GM19324 (cell line): ENCODE data around the gene TMEM132C.
"Not testable (repeated sequence)": the region's sequence is repeated elsewhere in the genome, so short reads cannot be mapped to it uniquely, and the experiment has no call there.

Source experiments
- ATAC-seq: cut with Tn5 transposase; IDR thresholded peaks from one replicate; pipeline ENCODE4 v1.9.1; 2021; ENCODE audit warnings: mild to moderate bottlenecking, moderate library complexity; ENCODE audit not compliant: unreplicated experiment, low FRiP score

The TMEM132C gene

DNA sequence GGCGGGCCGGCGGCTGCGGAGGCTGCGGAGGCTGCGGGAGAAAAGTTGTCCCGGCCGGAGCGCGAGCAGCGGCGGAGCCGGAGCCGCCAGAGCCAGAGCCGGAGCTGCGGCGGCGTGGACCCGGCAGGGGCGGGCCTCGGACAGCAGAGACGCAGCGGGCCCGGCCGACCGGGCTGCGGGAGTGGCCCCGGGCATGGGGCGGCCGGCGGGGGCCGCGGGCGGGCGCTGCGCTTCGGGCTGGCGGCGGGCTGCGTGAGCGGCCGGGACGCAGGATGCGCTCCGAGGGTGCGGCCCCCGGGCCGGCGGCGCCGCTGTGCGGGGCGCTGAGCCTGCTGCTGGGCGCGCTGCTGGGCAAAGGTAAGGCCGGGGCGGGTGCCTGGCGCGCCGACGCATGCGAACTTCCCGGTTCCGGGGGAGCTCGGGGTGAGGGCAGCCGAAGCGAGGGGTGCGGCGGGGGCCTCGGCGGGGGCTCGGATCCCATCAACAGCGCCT is at the start of gene TMEM132C:
TSS of gene TMEM132C (plus strand) at position 40 of the 492 bp plus-strand sequence. CDS start at position 273, 233 bp downstream.
- no peak for ATAC-seq

DNA sequence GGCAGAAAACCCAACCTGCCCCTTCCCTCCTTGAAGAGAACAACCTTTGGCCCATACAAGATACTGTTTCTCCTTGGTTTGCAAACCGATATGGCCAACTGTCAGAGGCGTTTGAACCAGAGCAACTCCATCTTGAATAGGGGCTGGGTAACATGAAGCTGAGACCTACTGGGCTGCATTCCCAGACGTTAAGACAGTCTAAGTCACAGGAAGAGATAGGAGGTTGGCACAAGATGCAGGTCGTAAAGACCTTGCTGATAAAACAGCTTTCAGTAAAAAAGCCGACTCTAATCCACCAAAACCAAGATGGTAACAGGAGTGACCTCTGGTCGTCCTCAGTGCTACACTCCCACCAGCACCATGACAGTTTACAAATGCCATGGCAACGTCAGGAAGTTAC is 42.7 kb upstream of the TMEM132C start:
- no peak for ATAC-seq

DNA sequence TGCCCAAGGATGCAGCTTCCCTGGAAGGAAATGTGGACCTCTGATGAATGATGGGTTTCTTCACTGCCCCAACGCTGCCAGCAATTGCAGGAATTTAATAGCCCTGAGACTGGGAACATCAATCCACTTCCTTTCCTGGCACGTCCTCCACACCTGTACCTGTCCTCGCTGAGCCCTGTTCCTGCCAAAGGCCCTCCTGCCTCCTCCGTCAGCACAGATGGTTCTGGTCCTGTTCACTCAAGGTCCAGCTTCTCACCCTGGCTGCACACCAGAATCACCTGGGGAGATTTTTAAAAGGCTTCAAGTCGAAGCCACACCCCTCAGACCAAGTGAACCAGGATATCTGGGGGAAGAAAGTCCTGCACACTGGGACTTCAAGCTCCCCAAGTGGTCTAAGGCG is 38.4 kb upstream of the TMEM132C start:
- ATAC-seq: no peak

DNA sequence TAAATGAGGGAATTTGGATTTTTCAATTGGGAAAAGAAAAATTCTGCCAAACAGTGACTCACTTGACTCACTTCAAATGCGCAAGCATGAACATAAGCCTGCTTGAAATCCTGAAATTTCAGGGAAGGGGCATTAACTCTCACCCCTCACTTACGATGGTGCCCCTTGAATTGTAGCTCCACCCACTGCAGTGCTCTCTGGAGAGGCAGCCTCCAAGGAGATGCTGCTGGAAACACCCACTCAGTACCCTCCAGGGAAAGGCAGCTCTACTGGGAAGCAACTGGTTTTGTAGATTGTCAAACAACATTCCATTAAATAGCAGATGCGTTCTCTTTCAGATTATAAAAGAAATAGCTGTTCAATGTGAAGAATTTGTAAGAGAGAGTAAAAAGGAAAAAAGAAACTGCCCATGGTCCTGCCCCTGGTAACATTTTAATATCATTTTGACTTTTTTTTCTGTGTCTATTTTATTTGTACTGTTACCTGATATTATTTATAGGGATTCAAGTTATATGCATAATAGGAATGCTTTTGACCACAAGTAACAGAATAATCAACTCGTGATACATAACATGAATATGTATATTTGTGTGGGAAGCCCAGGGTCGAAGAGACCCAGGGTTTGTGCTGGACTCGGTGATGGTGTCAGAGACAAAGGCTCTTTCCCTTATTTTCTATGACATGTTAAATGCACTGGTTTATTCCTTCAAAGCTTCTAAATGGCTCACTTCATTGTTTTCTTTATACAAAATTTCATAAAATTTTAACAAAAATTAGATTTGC is 31.1 kb upstream of the TMEM132C start:
- ATAC-seq: no peak

DNA sequence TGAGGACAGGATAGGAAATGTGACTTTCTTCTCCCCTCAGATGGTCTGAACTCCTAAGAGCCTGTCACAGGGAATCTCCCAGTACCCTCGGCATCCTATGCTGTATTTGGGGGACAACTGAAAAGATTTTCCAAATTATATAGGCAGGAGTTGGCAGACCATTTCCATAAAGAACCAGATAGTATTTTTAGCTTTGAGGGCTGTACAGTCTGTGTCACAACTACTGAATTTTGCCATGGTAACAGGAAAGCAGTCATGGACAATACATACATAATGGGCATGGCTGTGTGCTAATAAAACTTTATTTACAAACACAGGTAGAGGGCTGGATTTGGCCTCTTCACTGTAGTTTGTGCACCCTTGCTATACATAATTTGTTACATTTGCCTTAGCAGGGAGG is 30.4 kb upstream of the TMEM132C start:
- ATAC-seq: no peak

DNA sequence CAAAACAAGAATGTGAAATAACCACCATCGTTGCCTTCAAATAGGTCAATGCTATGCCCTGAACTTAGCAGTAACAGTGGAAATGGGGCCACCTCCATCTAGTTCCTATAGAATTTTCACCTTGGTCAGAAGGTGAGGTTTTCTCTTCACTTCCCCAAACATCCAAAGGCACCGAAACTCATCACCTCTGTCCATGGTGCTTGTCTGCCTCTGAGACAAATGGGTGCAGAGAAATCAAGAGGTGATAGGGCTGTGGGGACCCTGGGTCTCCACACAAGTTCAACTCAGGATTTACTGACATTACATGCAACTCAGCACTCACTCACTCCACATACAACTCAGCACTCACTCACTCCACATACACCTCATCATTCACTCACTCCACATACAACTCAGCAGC is 26.2 kb upstream of the TMEM132C start:
- no peak for ATAC-seq

DNA sequence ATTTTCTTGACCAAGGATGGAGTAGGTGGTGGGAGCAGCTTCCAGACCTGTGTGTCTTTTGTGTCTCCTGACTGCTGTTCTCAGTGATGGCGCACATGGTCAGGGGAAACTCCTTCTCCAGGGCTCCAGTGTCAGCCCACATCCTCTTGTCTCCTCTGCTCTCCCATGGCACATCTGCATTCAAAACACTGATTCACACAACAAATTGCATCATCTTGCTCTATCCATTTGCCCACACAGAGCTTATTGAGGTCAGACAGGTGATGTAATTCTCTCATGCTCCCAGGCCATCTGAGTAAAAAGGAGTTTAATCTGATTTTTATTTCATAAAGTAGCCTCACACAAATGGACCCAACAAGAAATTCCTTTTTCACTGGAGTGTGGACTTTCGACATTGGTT is 21.8 kb upstream of the TMEM132C start:
- ATAC-seq: no peak

DNA sequence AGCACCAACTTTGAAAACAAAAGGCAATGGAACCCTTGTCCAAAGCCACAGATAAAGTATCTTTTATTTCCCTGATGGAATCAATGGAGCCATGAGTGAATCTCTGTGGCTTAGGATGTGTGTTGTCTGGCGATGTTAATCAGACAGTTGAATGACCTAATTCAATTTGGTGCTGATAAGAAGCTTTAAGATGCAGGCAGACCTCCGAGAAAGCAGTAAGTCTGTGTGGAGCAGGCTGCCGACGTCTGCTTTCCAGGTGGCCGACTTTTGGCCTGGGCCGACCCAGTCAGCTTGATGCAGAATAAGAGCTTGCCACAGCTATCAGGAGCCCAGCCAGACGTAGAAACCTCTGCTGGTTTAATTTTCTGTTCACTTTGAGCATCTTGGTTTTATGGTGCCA is 21.1 kb upstream of the TMEM132C start:
- no peak for ATAC-seq

DNA sequence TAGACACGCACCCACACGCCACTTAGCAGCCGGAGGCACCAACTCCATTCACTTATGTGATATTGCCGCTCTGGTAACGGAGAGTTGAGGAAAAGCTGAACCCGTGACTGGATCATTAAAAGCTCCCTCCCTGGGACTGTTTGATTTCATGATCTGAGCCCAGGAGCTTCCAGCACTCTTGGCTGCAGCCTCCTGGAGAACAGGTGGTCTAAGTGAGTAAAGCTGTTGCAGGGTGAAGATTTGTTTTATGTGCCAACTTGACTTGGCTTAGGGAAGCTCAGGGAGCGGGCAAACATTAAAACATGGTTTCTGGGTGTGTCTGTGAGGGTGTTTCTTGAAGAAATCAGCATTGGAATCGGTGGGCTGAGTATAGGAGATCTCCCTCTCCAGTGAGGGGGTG is 16.9 kb upstream of the TMEM132C start:
- no peak for ATAC-seq

DNA sequence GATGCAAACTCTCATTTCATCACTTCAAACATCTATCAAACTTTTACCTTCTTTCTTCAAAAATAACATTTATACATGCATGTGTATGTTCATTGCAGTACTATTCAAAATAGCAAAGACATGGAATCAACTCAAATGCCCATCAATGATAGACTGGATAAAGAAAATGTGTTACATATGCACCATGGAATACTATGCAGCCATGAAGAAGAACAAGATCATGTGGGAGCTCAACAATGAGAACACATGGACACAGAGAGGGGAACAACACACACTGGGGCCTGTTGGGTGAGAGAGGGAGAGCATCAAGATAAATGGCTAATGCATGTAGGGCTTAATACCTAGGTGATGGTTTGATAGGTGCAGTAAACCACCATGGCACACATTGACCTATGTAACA is 13.1 kb upstream of the TMEM132C start:
- not testable (repeated sequence) for ATAC-seq

DNA sequence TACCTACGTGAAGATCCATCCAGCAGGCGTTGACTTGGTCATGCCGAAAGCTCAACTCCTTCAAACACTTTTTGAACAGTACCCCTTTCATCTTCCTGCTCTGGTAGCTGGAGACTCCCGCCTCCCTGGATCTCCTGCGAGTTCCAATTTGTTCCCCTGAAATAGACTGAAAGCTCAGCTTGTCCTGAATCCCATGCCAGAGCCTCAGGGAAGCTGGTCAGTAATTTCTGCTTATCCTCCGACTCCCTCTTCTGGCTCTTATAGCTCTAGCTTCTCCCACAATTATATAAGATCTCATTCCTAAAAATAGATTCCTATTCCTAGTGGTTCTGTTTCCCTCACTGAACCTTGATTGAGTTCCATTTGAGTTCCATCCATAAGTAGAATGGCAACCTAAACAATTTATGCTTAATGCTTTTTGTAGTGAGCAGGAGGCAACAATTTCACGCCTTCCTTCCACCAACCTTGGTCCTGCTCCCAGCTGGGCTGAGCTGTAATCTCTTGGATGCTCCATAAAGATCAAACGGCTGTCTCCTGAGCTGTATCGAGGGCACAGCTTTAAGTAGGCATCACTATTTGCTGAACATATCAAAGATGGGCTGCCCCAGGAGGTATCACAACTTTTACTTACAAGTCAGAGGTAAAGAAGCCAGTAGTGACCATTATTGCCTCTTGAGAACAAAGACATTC is 8.0 kb upstream of the TMEM132C start:
- no peak for ATAC-seq

DNA sequence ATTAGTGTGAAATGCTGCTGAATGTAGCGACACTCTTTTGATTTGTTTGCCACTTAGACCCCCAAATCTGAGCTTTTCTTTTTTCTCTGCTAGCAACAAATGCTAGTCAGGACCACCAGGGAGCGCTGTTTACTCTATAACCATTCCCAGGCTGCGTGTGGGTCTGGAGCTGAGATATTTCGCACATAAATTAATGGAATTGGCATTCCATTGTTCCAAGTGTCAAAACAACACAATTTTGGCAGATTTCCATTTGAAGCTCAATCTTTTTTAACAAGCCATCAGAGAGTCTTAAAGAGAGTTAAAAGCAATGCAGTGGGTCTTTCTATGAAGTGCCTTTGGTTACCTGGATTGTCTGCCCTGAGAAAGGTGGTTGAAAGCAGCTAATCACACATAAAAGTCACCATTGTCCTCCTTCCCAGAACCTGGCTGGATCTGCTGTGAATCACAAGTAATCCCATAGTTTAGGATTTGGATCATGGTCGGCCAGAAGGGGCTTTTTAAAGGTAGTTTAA is 7.4 kb upstream of the TMEM132C start:
- no peak for ATAC-seq

DNA sequence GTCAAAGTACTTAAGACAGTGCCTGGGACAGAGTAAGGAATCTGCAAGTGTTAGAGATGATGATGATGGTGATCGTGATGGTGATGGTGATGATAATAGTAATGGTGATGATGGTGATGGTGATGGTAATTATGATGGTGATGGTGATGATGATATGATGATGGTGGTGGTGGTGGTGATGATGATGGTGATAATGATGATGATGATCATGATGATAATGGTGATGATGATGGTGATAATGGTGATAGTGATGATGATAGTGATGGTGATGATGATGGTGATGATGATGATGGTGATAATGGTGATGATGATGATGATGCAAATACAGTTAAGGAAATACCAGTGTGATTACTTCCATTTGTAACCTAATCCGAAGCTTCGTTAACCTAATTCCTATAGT is 5.2 kb upstream of the TMEM132C start:
- no peak for ATAC-seq

DNA sequence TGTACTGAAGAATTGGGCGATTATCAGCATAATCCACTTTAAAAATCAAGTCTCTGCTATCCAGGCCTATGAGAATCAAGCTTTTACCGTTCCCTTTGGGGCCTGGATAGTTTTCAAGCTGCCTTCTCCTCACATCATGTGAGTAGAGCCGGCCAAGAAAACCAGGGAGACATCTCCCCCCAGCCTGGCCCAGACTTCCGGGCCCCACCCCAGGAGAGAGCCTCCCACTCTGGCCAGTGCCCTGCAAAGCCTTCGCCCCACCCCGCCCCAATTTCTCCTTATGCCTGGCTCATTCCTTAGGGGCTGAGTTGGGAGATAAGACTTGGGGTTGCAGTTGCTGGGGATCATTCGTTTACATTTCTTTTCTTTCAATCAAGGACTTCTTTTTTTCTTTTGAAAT is 1.4 kb upstream of the TMEM132C start:
- no peak for ATAC-seq

DNA sequence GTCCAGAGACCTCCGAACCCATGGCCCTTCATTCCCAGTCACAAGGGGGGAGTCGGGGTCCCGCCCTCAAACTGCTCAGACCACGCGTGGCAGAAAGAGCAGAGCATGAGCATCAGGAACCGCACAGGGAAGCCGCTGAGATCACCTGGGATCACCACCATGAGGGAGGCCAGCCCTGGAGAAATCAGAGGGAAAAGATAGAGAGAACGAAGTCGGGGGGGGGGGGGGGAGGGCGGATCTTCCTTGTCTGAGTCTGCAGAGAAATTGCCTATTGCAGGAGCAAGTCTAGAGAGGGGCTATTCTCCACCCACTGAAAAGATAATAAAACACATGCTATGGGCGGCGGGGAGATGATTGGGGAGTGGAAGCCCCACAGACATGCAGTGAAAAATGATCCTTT is 884 bp upstream of the TMEM132C start:
- no peak for ATAC-seq

DNA sequence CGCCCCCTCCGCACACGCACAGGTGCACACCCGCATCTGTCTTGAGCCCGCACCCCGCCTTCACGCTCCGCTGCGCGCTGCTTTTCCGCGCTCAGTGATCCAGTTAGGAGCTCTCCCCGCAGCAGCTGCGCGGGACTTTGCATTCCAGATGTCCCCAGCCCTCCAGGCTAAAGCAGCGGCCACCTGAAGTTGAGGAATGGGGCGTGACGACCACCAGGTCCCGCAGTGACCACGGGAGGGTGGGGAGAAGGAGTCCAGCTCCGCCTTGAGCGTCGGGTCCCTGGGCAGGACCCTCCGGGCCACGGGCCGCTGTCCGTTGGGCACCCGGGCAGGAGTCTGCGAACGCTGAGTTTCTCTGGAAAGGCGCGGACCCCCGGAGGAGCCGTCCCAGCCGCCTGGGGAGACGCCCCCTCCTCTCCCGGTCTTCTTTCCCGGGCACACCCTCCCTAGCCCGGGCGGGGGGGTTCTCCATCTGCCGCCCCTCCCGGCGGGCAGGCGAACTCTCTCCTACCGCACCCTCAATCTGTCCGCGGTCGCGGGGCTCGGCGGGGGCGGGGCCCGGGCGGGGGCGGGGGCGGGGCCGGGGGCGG is 334 bp upstream of the TMEM132C start:
- no peak for ATAC-seq

DNA sequence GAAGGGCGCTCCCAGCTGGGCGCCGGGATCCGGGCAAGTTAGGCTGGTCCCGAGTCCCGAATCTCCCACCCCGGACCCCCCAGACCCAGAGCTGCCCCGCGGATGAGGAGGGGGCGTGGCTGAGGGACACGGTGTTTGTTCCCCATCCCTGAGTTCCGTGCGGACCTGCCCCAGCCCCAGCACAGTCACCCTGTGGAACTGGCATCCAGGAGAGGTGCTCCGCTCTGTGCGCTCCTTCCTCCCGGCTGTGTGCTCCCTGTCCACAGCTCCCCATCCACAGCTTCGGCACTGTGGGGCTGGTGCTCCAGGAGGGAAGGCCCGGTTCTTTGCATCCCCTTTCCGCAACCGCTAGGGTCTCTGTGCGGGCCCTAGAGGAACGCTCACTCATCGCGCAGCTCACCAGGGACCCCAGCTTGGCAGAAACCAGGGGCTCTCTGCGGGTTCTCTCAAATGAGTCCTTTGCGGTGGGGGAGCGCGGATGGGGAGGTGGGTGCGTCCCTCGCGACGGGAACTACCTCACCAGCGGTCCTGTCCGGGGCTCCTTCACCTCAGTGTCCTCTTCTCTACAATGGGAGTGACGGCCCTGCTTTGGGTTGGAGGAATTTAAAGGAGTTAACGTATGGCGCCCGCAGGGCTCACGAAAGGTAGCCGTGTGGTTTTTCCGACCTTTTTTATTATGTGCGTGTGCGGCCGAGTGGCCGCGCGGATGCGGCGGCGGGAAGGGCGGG is 845 bp downstream of the TMEM132C start:
- ATAC-seq: no peak

DNA sequence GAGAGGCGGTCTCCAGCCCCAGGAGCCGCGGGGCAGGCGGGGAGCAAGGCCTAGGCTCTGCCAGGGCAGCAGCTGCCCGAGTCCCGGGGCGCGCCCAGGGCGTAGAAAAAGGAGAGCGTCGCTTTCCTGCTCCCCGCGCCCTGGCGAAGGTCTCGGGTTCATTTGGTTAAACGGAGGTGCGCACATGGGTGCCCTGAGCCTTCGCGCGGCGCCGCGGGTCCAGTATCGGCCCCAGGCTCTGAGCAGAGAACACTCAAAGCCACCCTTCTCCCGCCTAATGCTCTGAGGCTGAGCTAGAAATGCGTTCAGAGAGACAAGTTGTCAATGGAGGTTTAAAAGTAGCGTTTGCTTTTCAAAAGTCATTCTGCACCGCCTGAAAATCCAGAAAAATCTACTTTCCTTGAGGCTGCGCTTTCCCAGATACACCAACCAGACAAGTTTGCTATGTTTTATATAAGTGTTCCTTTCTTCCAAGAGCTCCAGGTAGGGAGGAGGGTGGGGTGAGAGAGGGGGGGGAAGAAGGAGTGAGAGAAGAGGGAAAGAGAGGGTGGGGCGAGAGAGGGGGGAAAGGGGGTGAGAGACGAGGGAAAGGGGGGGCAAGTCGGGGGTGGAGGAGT is 1.5 kb downstream of the TMEM132C start:
- no peak for ATAC-seq

DNA sequence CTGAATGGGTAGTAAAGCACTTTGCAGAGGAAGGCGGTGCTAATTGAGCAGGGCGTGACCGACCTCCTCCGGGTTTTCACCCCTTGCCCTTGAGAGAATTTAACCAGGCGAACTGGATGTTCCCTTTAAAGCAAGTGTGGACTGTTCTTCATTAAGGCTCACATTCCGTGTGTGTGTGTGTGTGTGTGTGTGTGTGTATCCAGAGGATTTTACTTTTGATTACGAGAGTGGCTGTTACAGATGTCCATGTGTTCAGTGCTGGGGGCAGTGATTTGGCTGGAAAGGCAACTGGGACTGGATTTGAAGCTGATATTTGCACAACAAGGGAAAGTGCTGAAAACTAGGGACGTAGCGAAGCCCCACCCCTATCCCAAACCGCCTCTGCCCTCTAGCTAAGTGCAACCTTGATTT is 2.2 kb downstream of the TMEM132C start:
- ATAC-seq: no peak

DNA sequence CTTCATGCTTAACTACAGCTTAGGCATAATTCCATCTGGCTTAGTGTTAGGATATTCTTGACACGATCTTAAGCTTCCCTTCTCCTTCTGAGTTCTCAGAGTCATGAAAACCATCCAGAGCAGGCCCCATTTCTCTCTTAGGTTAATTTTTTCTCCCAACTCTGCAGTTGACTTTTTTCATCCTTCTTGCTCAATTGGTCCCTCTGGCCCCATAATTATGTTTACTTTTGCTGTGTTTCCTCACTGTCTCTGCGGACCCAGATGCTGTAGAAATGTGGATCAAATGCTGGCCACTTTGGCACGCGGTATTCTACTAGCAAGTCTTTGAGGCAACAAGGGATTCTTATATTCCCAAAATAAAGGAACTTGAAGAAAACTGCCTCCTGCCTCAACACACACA is 9.5 kb downstream of the TMEM132C start:
- ATAC-seq: no peak
